Effector memory CD8-positive, alpha-beta T cell (primary cell): ENCODE measurements around the gene CHD6.

Source experiments
- ATAC-seq: fragments of 150-1000 bp; cut with Tn5 transposase; replicated peaks from 2 replicates; pipeline ENCODE4 v1.10.0; 2021; ENCODE audit warnings: mild to moderate bottlenecking, moderate library complexity
- DNase-seq, 3 experiments: peaks; one replicate each; pipeline ENCODE4 v3.0.0; 2021
- H3K27ac Mint-ChIP-seq, 2 donors: one replicate each; pipeline ENCODE4 v1.8.0; 2022; ENCODE audit warnings: mild to moderate bottlenecking in 2 of 2, mixed read lengths in 2 of 2, moderate library complexity in 2 of 2
- H3K27me3 Mint-ChIP-seq, 2 donors: one replicate each; pipeline ENCODE4 v1.8.0; 2022; ENCODE audit warnings: mixed read lengths in 2 of 2
- H3K36me3 Mint-ChIP-seq: one replicate; pipeline ENCODE4 v1.8.0; 2022; ENCODE audit warnings: mild to moderate bottlenecking, moderate library complexity, mixed read lengths; ENCODE audit not compliant: insufficient read depth
- H3K4me1 Mint-ChIP-seq, 2 donors: one replicate each; pipeline ENCODE4 v1.8.0; 2022; ENCODE audit warnings: low read depth in 2 of 2, mixed read lengths in 2 of 2
- H3K4me3 Mint-ChIP-seq, 2 donors: one replicate each; pipeline ENCODE4 v1.8.0; 2022; ENCODE audit warnings: mild to moderate bottlenecking in 2 of 2, mixed read lengths in 2 of 2, moderate library complexity in 2 of 2
- H3K9me3 Mint-ChIP-seq, 2 donors: one replicate each; pipeline ENCODE4 v1.8.0; 2022; ENCODE audit warnings: mixed read lengths in 2 of 2

The CHD6 gene

DNA sequence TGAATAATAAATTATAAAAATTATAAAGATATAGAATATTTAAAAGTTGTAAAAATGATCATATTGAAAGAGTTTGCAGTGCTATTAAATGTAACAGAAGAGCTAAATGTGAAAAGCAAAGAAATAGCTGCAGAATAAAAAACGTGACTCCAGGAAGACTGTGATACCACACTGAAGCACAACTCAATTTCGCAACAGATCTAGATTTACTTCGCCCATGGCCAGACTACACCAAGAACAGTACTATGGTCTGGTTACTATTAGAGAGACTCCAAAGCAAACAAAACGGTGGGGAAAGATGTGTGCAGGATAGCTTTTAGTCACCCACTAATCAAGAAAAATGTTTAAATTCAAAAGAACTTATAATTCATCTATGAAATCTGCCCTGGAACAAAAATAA lies 1.9 kb downstream of the CHD6 start:
- ATAC-seq (no peak), DNase-seq (no peak)
- H3K36me3 Mint-ChIP-seq, result peaks cover 10% of the 10 kb centered on the region
- H3K9me3 Mint-ChIP-seq, result no peaks in the 10 kb centered on the region
- no peaks in the 10 kb centered on the region for H3K27me3 Mint-ChIP-seq
- H3K4me1 Mint-ChIP-seq, result peaks cover 32 to 42% of the 10 kb centered on the region in 2 donors
- H3K4me3 Mint-ChIP-seq, result peak overlapping the region; percentile 81 to 86
- H3K27ac Mint-ChIP-seq, result peak overlapping the region in 1 of 2 donors; percentile 93

- H3K27me3 Mint-ChIP-seq, result no peaks in the 10 kb centered on the region
- ATAC-seq (no peak), DNase-seq (no peak)
- peak overlapping the region; percentile 38 to 55 for H3K27ac Mint-ChIP-seq
- H3K36me3 Mint-ChIP-seq, result peaks cover 10% of the 10 kb centered on the region
- peak overlapping the region; percentile 4 to 60 for H3K4me3 Mint-ChIP-seq
- peaks cover 32 to 42% of the 10 kb centered on the region in 2 donors for H3K4me1 Mint-ChIP-seq
- H3K9me3 Mint-ChIP-seq, result no peaks in the 10 kb centered on the region
Observed at GRCh38 chr20:41615676-41616075, 2.5 kb downstream of the CHD6 start.

GRCh38 chr20:41615110-41615509 lies 3.1 kb downstream of the CHD6 start:
- H3K27ac Mint-ChIP-seq, result peak overlapping the region; percentile 38 to 55
- no peaks in the 10 kb centered on the region for H3K27me3 Mint-ChIP-seq
- peak overlapping the region in 1 of 2 donors; percentile 60 for H3K4me3 Mint-ChIP-seq
- peaks cover 33 to 43% of the 10 kb centered on the region in 2 donors for H3K4me1 Mint-ChIP-seq
- H3K36me3 Mint-ChIP-seq, result peaks cover 10% of the 10 kb centered on the region
- ATAC-seq, result no peak
- no peaks in the 10 kb centered on the region for H3K9me3 Mint-ChIP-seq
- DNase-seq, result no peak

- no peak for DNase-seq
- Mint-ChIP-seq H3K27ac (no peak overlapping the region), H3K36me3 (peaks cover 10% of the 10 kb centered on the region), H3K4me1 (peaks cover 39 to 52% of the 10 kb centered on the region in 2 donors), H3K4me3 (no peak overlapping the region), H3K9me3 (no peaks in the 10 kb centered on the region), H3K27me3 (no peaks in the 10 kb centered on the region)
- no peak for ATAC-seq
Observed at GRCh38 chr20:41613321-41613720, 4.9 kb downstream of the CHD6 start.

- Mint-ChIP-seq H3K4me1 (peaks cover 40 to 57% of the 10 kb centered on the region in 2 donors), H3K27ac (peak overlapping the region in 1 of 2 donors; percentile 3), H3K27me3 (no peaks in the 10 kb centered on the region), H3K4me3 (peak overlapping the region in 1 of 2 donors; percentile 15), H3K9me3 (no peaks in the 10 kb centered on the region), H3K36me3 (peaks cover 6% of the 10 kb centered on the region)
- DNase-seq (no peak), ATAC-seq (no peak)
Observed at GRCh38 chr20:41609474-41609873, 8.7 kb downstream of the CHD6 start.

GRCh38 chr20:41608606-41609005 lies 9.6 kb downstream of the CHD6 start:
- Mint-ChIP-seq H3K27me3 (no peaks in the 10 kb centered on the region), H3K9me3 (no peaks in the 10 kb centered on the region), H3K4me3 (peak overlapping the region; percentile 15 to 27), H3K36me3 (peaks cover 10% of the 10 kb centered on the region), H3K27ac (peak overlapping the region in 1 of 2 donors; percentile 3), H3K4me1 (peaks cover 43 to 61% of the 10 kb centered on the region in 2 donors)
- DNase-seq, result no peak
- ATAC-seq, result no peak

DNA sequence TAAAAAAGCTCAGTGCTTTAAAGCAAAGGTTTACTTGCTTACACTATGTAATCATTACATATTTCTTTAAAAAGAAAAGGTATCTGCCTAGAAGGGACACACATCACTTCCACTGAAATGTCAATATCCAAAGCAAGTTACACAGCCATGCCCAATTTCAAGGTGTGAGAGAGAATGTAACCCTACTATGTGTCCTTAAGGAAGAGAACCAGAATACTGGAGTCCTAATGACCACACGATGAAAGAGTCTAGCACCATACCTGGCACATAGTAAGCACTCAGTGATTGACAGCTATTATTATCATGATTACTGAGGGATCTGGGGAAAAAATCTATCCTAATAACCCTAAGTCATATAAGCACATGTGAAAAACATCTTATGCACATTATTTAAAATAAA lies 10.4 kb downstream of the CHD6 start:
- no peak overlapping the region for H3K27ac Mint-ChIP-seq
- no peak for ATAC-seq
- no peak overlapping the region for H3K4me3 Mint-ChIP-seq
- no peaks in the 10 kb centered on the region for H3K9me3 Mint-ChIP-seq
- peaks cover 13% of the 10 kb centered on the region for H3K36me3 Mint-ChIP-seq
- H3K4me1 Mint-ChIP-seq, result peaks cover 38 to 57% of the 10 kb centered on the region in 2 donors
- no peaks in the 10 kb centered on the region for H3K27me3 Mint-ChIP-seq
- no peak for DNase-seq

- Mint-ChIP-seq H3K4me3 (no peak overlapping the region), H3K27me3 (no peaks in the 10 kb centered on the region), H3K4me1 (peaks cover 36 to 44% of the 10 kb centered on the region in 2 donors), H3K27ac (no peak overlapping the region), H3K9me3 (peaks cover 11 to 22% of the 10 kb centered on the region in 2 donors), H3K36me3 (peaks cover 14% of the 10 kb centered on the region)
- ATAC-seq (no peak), DNase-seq (no peak)
Observed at GRCh38 chr20:41604002-41604401, 14.2 kb downstream of the CHD6 start.

GRCh38 chr20:41601742-41602141 lies 16.4 kb downstream of the CHD6 start:
- DNase-seq (no peak), ATAC-seq (no peak)
- Mint-ChIP-seq H3K27ac (no peak overlapping the region), H3K4me1 (peaks cover 26 to 36% of the 10 kb centered on the region in 2 donors), H3K9me3 (peaks cover 11 to 22% of the 10 kb centered on the region in 2 donors), H3K4me3 (no peak overlapping the region), H3K27me3 (no peaks in the 10 kb centered on the region), H3K36me3 (peaks cover 15% of the 10 kb centered on the region)

GRCh38 chr20:41600926-41601631 lies 17.1 kb downstream of the CHD6 start:
- Mint-ChIP-seq H3K27ac (no peak overlapping the region), H3K4me1 (peaks cover 26 to 36% of the 10 kb centered on the region in 2 donors), H3K27me3 (no peaks in the 10 kb centered on the region), H3K4me3 (no peak overlapping the region), H3K9me3 (peaks cover 11 to 22% of the 10 kb centered on the region in 2 donors), H3K36me3 (peaks cover 12% of the 10 kb centered on the region)
- DNase-seq (no peak), ATAC-seq (no peak)

GRCh38 chr20:41599699-41600104 lies 18.5 kb downstream of the CHD6 start:
- Mint-ChIP-seq H3K36me3 (peaks cover 12% of the 10 kb centered on the region), H3K27ac (peak overlapping the region; percentile 26 to 46), H3K4me1 (peaks cover 36 to 39% of the 10 kb centered on the region in 2 donors), H3K4me3 (peak overlapping the region in 1 of 2 donors; percentile 38), H3K9me3 (peaks cover 16 to 27% of the 10 kb centered on the region in 2 donors), H3K27me3 (no peaks in the 10 kb centered on the region)
- no peak for DNase-seq
- no peak for ATAC-seq

DNA sequence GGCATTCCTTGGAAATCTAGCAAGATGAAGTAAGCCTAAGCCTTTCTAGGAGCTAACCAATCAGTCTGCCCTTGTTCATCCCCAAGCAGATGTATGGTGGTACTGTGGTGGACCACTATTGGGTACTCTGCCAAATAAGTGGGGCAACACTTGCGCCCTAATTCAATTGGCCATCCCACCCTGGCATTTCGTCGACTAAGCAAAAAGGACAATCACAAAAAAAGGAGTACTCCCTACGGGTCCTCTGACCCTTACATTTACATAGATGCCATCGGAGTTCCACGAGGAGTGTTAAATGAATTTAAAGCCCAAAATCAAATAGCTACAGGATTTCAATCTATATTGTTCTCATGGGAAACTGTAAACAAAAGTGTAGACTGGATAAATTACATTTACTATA lies 19.5 kb downstream of the CHD6 start:
- Mint-ChIP-seq H3K27ac (no peak overlapping the region), H3K4me1 (peaks cover 37 to 44% of the 10 kb centered on the region in 2 donors)

GRCh38 chr20:41594514-41595322 lies 23.5 kb downstream of the CHD6 start:
- no peaks in the 10 kb centered on the region for H3K27me3 Mint-ChIP-seq
- no peak overlapping the region for H3K27ac Mint-ChIP-seq
- peaks cover 12 to 17% of the 10 kb centered on the region in 2 donors for H3K9me3 Mint-ChIP-seq
- peaks cover 35 to 59% of the 10 kb centered on the region in 2 donors for H3K4me1 Mint-ChIP-seq
- H3K4me3 Mint-ChIP-seq, result peak overlapping the region; percentile 3 to 36
- peaks cover 2% of the 10 kb centered on the region for H3K36me3 Mint-ChIP-seq
- no peak for DNase-seq
- ATAC-seq, result no peak

More for the DNA sequence above, 19.5 kb downstream of the CHD6 start:
- Mint-ChIP-seq H3K4me3 (no peak overlapping the region), H3K27me3 (no peaks in the 10 kb centered on the region), H3K9me3 (peaks cover 18 to 34% of the 10 kb centered on the region in 2 donors), H3K36me3 (peaks cover 8% of the 10 kb centered on the region)
- no peak for DNase-seq
- no peak for ATAC-seq
